ENCODE data around the gene KCNH1. TPM values are rescaled to one million over a fixed set of nuclear protein-coding genes. Genes with fewer than 3 reads are reported as not detected.

Gene KCNH1
- total and polyA plus RNA-seq, 9 of the 15 experiments (the other 6 are each of a cell fraction or from before 2014, with no cell fraction given) = not detected

DNA sequence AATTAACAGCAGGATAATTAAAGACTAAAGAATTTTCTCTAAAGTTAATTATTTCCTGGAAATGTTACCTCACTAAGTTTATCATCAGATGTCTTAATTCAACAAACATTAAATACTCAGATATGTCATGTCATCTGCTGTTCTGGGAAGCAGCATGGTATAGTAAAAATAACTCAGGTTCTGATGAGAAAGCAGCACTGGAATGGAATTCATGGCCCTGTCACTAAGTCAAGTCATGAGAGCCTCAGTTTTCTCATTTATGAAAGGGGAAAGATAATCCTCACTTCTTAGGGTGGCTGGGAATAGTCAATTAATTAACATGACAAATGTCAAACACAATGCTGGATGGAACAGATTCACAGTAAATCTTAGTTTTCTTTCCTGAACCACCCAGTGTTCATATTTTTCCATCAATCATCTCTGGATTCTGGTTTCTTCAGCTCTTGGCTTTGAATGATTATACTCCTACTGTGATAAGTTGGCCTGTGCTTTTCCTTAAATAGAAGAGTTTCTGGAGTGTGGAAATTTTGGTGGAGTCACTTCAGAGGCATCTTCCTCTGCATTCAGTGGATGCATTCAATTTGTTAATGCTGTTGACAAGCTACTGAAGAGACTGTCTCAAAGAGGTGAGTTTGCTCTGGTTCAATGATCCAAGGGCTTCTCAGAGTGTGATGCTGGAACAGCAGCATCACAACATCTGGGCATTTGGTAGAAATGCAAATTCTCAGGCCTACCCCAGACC is 319.4 kb downstream of the KCNH1 start (continued):
- TF ChIP-seq, protein P1, sequence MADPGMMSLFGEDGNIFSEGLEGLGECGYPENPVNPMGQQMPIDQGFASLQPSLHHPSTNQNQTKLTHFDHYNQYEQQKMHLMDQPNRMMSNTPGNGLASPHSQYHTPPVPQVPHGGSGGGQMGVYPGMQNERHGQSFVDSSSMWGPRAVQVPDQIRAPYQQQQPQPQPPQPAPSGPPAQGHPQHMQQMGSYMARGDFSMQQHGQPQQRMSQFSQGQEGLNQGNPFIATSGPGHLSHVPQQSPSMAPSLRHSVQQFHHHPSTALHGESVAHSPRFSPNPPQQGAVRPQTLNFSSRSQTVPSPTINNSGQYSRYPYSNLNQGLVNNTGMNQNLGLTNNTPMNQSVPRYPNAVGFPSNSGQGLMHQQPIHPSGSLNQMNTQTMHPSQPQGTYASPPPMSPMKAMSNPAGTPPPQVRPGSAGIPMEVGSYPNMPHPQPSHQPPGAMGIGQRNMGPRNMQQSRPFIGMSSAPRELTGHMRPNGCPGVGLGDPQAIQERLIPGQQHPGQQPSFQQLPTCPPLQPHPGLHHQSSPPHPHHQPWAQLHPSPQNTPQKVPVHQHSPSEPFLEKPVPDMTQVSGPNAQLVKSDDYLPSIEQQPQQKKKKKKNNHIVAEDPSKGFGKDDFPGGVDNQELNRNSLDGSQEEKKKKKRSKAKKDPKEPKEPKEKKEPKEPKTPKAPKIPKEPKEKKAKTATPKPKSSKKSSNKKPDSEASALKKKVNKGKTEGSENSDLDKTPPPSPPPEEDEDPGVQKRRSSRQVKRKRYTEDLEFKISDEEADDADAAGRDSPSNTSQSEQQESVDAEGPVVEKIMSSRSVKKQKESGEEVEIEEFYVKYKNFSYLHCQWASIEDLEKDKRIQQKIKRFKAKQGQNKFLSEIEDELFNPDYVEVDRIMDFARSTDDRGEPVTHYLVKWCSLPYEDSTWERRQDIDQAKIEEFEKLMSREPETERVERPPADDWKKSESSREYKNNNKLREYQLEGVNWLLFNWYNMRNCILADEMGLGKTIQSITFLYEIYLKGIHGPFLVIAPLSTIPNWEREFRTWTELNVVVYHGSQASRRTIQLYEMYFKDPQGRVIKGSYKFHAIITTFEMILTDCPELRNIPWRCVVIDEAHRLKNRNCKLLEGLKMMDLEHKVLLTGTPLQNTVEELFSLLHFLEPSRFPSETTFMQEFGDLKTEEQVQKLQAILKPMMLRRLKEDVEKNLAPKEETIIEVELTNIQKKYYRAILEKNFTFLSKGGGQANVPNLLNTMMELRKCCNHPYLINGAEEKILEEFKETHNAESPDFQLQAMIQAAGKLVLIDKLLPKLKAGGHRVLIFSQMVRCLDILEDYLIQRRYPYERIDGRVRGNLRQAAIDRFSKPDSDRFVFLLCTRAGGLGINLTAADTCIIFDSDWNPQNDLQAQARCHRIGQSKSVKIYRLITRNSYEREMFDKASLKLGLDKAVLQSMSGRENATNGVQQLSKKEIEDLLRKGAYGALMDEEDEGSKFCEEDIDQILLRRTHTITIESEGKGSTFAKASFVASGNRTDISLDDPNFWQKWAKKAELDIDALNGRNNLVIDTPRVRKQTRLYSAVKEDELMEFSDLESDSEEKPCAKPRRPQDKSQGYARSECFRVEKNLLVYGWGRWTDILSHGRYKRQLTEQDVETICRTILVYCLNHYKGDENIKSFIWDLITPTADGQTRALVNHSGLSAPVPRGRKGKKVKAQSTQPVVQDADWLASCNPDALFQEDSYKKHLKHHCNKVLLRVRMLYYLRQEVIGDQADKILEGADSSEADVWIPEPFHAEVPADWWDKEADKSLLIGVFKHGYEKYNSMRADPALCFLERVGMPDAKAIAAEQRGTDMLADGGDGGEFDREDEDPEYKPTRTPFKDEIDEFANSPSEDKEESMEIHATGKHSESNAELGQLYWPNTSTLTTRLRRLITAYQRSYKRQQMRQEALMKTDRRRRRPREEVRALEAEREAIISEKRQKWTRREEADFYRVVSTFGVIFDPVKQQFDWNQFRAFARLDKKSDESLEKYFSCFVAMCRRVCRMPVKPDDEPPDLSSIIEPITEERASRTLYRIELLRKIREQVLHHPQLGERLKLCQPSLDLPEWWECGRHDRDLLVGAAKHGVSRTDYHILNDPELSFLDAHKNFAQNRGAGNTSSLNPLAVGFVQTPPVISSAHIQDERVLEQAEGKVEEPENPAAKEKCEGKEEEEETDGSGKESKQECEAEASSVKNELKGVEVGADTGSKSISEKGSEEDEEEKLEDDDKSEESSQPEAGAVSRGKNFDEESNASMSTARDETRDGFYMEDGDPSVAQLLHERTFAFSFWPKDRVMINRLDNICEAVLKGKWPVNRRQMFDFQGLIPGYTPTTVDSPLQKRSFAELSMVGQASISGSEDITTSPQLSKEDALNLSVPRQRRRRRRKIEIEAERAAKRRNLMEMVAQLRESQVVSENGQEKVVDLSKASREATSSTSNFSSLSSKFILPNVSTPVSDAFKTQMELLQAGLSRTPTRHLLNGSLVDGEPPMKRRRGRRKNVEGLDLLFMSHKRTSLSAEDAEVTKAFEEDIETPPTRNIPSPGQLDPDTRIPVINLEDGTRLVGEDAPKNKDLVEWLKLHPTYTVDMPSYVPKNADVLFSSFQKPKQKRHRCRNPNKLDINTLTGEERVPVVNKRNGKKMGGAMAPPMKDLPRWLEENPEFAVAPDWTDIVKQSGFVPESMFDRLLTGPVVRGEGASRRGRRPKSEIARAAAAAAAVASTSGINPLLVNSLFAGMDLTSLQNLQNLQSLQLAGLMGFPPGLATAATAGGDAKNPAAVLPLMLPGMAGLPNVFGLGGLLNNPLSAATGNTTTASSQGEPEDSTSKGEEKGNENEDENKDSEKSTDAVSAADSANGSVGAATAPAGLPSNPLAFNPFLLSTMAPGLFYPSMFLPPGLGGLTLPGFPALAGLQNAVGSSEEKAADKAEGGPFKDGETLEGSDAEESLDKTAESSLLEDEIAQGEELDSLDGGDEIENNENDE (IDR thresholded peaks at IDR 0.05; ENCODE audit: low read depth, low read length) = no peak
- TF ChIP-seq POLR3A (IDR thresholded peaks at IDR 0.05; ENCODE audit: borderline replicate concordance, extremely low read depth, insufficient read depth, insufficient read length) (no peak), CBX1 (IDR thresholded peaks at IDR 0.05; ENCODE audit: low read depth) (no peak), PTBP1 (IDR thresholded peaks at IDR 0.05; ENCODE audit: low read depth, low read length) (no peak), MCM2 (IDR thresholded peaks at IDR 0.05; ENCODE audit: low read depth) (no peak), RNF2 (IDR thresholded peaks at IDR 0.05) (no peak), KAT2B (IDR thresholded peaks at IDR 0.05; ENCODE audit: low read depth, low read length) (no peak), PYGO2 (tag; IDR thresholded peaks at IDR 0.05) (no peak), ZBED1 (IDR thresholded peaks at IDR 0.05) (no peak), CHCHD3 (CRISPR knock-in tag; IDR thresholded peaks at IDR 0.05) (no peak)
